ENCODE data around the gene YRDC.
"Not testable (repeated sequence)": the region's sequence is repeated elsewhere in the genome, so short reads cannot be mapped to it uniquely, and the experiment has no call there.

YRDC gene

GRCh38 chr1:37782491-37782890 lies 25.5 kb downstream of the YRDC start:
- DNase-seq: no peak
- in situ Hi-C loops (cut with MboI; ENCODE audit: low pct_unique_long_range_greater_than_20kb, low sequenced_read_pairs): no loop called here

DNA sequence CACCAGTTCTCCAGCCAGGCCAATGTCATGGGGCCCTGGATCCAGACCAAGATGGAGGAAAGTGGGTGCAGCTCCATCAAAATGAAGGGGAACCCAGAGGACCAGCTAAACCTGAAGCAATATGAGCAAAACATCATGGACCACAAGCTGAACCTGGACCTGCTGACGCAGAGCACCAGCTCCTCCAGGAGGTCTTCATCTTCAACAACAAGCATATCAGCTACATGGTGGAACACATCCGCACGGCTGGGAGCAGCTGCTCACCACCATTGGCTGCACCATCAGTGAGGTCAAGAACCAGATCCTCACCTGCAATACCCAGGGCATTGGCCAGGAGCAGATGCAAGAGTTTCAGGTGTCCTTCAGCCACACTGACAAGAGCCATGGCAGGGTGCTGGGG lies 29.4 kb downstream of the YRDC start:
- in situ Hi-C loops (cut with MboI; ENCODE audit: low pct_unique_long_range_greater_than_20kb, low sequenced_read_pairs): no loop called here

DNA sequence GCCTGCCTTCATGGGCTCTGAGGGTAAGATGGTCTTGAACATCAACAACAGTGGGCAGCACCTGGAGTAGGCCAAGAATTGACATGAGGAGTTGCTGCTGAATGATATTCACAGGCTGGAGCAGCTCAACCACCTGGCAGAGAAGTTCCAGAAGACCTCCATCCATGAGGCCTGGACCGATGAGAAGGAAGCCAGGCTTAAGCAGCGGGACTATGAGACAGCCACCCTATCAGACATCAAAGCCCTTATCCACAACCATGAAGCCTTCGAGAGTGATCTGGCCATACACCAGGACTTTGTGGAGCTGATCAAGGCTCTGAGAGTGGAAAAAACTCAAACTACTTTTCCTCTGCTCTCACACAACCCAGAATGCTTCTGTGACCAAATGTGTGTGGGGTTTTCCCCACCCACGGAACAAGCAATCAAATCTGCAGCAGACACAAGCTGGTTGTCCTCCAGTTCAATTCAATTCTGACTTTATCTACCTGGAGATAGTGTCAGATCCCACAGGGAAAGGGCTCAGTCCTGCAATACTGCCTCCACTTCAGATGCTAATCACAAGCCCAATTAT lies 31.0 kb downstream of the YRDC start:
- in situ Hi-C loops (cut with MboI; ENCODE audit: low pct_unique_long_range_greater_than_20kb, low sequenced_read_pairs): no loop called here
- no peak for DNase-seq

More for the DNA sequence above, 29.4 kb downstream of the YRDC start:
- no peak for DNase-seq

GRCh38 chr1:37771440-37771839 lies 36.6 kb downstream of the YRDC start:
- not testable (repeated sequence) for DNase-seq

GRCh38 chr1:37767488-37767887 lies 40.5 kb downstream of the YRDC start:
- DNase-seq: no peak
- in situ Hi-C loops (cut with MboI; ENCODE audit: low pct_unique_long_range_greater_than_20kb, low sequenced_read_pairs): no loop called here

More at GRCh38 chr1:37771440-37771839, 36.6 kb downstream of the YRDC start:
- in situ Hi-C loops (cut with MboI; ENCODE audit: low pct_unique_long_range_greater_than_20kb, low sequenced_read_pairs): not testable (repeated sequence)

DNA sequence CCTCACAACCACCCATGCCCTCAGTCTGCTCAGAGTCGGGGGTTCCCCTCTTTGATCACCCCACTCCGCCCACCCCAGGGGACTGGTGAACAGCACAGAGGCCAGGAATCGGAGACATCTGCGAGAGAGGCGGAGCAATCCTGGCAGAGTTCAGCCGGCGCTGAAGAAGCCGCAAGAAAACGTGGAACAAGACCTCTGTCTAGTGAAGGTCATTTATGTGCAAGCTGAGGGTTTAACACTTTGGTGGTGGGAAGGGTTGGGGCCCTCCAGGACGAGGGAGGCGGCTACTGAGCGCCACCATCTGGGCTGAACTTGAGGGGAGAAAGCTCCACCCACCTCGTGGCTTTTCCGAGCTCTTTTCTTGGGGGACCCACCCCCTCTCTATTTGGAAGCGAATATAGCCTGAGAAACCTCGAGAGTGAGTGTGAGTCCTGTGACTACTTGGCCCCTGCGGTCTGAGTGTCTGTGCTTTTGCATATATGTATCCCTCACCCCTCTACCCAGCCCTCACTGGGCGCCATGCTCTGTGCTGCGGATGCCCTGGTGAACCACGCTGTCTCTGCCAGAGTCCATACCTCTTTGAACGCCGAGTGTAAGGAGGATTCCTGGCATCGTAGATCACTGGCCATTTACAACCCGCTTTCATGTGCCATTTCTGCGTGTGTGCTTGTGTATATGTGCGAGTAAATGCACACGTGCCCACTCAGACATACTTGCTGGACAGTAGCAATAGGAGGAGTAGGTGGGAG lies 41.9 kb downstream of the YRDC start:
- in situ Hi-C loops (cut with MboI; ENCODE audit: low pct_unique_long_range_greater_than_20kb, low sequenced_read_pairs): no loop called here
- no peak for DNase-seq

- no peak for DNase-seq
- in situ Hi-C loops (cut with MboI; ENCODE audit: low pct_unique_long_range_greater_than_20kb, low sequenced_read_pairs): no loop called here
Observed at GRCh38 chr1:37764888-37765441, 43.0 kb downstream of the YRDC start, which contains the start of gene EPHA10. Gene EPHA10 (minus strand): TSS chr1:37765120. CDS start chr1:37765066, 54 bp downstream.

DNA sequence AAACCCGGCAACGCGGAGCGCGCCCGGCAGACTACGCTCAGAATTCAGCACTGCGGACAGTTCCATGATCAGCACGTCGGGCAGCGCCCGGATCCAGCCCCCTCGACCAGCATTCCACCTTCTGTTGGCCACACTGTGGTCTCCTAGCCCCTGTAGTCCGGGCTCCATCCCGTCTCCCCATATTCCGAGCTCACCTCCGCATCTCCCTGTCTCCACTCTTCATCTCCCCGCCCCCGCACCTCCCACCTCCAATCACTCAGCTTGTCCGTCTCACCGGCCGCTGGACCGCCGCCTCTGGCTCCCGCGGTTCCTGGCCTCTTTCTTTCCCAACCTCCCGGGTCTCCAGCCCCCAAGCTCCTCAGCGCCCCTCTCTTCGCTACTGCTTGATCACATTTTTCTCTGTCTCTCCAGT lies 43.6 kb downstream of the YRDC start:
- peak; percentile 53 for DNase-seq
- in situ Hi-C loops (cut with MboI; ENCODE audit: low pct_unique_long_range_greater_than_20kb, low sequenced_read_pairs): no loop called here

- in situ Hi-C loops (cut with MboI; ENCODE audit: low pct_unique_long_range_greater_than_20kb, low sequenced_read_pairs): no loop called here
Observed at GRCh38 chr1:37763791-37764413, 44.1 kb downstream of the YRDC start.

DNA sequence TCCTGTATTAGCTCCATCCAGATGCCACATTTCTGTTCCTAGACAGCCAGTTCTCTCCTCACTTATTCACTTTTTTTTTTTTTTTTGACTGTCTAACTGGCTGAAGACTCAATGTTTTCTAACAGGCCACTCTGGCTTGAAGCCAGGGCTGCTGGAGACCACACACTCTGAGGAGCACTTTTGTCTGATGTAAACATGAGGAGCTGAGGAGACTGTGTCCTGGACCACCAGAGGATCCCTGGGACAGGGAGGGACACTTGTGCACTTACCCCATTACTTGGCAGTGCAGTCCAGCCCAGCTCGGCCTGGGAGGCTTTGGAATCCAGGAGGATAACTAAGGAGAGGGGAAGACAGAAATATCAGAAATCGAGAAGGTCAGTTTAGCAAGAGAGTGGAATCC lies 45.5 kb downstream of the YRDC start:
- in situ Hi-C loops (cut with MboI; ENCODE audit: low pct_unique_long_range_greater_than_20kb, low sequenced_read_pairs): no loop called here
- DNase-seq: no peak

More at GRCh38 chr1:37763791-37764413, 44.1 kb downstream of the YRDC start:
- no peak for DNase-seq

GRCh38 chr1:37761416-37762095 lies 46.5 kb downstream of the YRDC start:
- DNase-seq: no peak
- in situ Hi-C loops (cut with MboI; ENCODE audit: low pct_unique_long_range_greater_than_20kb, low sequenced_read_pairs): no loop called here

GRCh38 chr1:37759451-37759850 lies 48.6 kb downstream of the YRDC start:
- no peak for DNase-seq
- in situ Hi-C loops (cut with MboI; ENCODE audit: low pct_unique_long_range_greater_than_20kb, low sequenced_read_pairs): no loop called here

GRCh38 chr1:37755951-37756560 lies 52.0 kb downstream of the YRDC start:
- no peak for DNase-seq
- in situ Hi-C loops (cut with MboI; ENCODE audit: low pct_unique_long_range_greater_than_20kb, low sequenced_read_pairs): no loop called here

- no peak for DNase-seq
Observed at GRCh38 chr1:37755290-37755689, 52.7 kb downstream of the YRDC start.

GRCh38 chr1:37753473-37754321 lies 54.3 kb downstream of the YRDC start:
- DNase-seq: no peak
- in situ Hi-C loops (cut with MboI; ENCODE audit: low pct_unique_long_range_greater_than_20kb, low sequenced_read_pairs): no loop called here

More at GRCh38 chr1:37755290-37755689, 52.7 kb downstream of the YRDC start:
- in situ Hi-C loops (cut with MboI; ENCODE audit: low pct_unique_long_range_greater_than_20kb, low sequenced_read_pairs): no loop called here
